NCI-H1436 (cell line): ENCODE measurements around the gene DTNBP1.

Source experiments
- DNase-seq: peaks from one replicate; lab custom pipeline; 2025; lab: John Stamatoyannopoulos, UW

DTNBP1 gene

GRCh38 chr6:15513801-15514711 is 148.8 kb downstream of the DTNBP1 start:
- DNase-seq: no peak

GRCh38 chr6:15513131-15513771 is 149.6 kb downstream of the DTNBP1 start:
- DNase-seq: no peak

GRCh38 chr6:15512721-15513120 is 150.1 kb downstream of the DTNBP1 start:
- no peak for DNase-seq

GRCh38 chr6:15512126-15512525 is 150.7 kb downstream of the DTNBP1 start:
- no peak for DNase-seq

GRCh38 chr6:15511248-15512125 is 151.3 kb downstream of the DTNBP1 start:
- no peak for DNase-seq

- no peak for DNase-seq
These were observed 152.1 kb downstream of the DTNBP1 start for GRCh38 chr6:15510536-15511247.

- no peak for DNase-seq
These were observed 152.7 kb downstream of the DTNBP1 start for GRCh38 chr6:15510121-15510520.

GRCh38 chr6:15509335-15509933 is 153.4 kb downstream of the DTNBP1 start:
- no peak for DNase-seq

GRCh38 chr6:15508931-15509330 is 153.9 kb downstream of the DTNBP1 start:
- DNase-seq: no peak

GRCh38 chr6:15508441-15508871 is 154.4 kb downstream of the DTNBP1 start:
- no peak for DNase-seq

- DNase-seq: no peak
These were observed 155.1 kb downstream of the DTNBP1 start for GRCh38 chr6:15507746-15508145.

GRCh38 chr6:15507221-15507620 is 155.6 kb downstream of the DTNBP1 start:
- DNase-seq: no peak

- no peak for DNase-seq
These were observed 156.8 kb downstream of the DTNBP1 start for GRCh38 chr6:15506066-15506465.

GRCh38 chr6:15505463-15505918 is 157.3 kb downstream of the DTNBP1 start:
- DNase-seq: no peak

- no peak for DNase-seq
These were observed 158.1 kb downstream of the DTNBP1 start for GRCh38 chr6:15504581-15505350.

- no peak for DNase-seq
These were observed 158.8 kb downstream of the DTNBP1 start for GRCh38 chr6:15504040-15504495.

- DNase-seq: no peak
These were observed 159.5 kb downstream of the DTNBP1 start for GRCh38 chr6:15503346-15503680.

- DNase-seq: no peak
These were observed 160.1 kb downstream of the DTNBP1 start for GRCh38 chr6:15502446-15503345.

GRCh38 chr6:15501826-15502445 is 160.9 kb downstream of the DTNBP1 start:
- no peak for DNase-seq
